WTC11 (cell line): ENCODE results near the gene GIGYF2.

Experiments used
- CTCF ChIP-seq: fragments of 200-600 bp; IDR thresholded peaks from 2 replicates; pipeline ENCODE4 v1.8.0; 2022; ENCODE audit warnings: antibody characterized with exemption
- FOXK1 ChIP-seq: sonication (generic); formaldehyde crosslinking; IDR thresholded peaks from 2 replicates; pipeline ENCODE4 v1.8.0; 2022; ENCODE audit warnings: mild to moderate bottlenecking, moderate library complexity, missing genetic modification reagents
- HMGA2 ChIP-seq: fragments of 250-450 bp; sonication (Bioruptor Pico); IDR thresholded peaks from 2 replicates; pipeline ENCODE4 v1.4.0; 2021; ENCODE audit warnings: mild to moderate bottlenecking, moderate library complexity
- NFE2L1 ChIP-seq: sonication (generic); formaldehyde crosslinking; IDR thresholded peaks from 2 replicates; pipeline ENCODE4 v1.8.1; 2023; ENCODE audit warnings: missing genetic modification reagents
- NR3C1 ChIP-seq: sonication (generic); formaldehyde crosslinking; conservative IDR thresholded peaks from 2 replicates; pipeline ENCODE4 v1.8.1; 2023; ENCODE audit warnings: low read depth, mild to moderate bottlenecking, missing genetic modification reagents
- PREB ChIP-seq: sonication (generic); formaldehyde crosslinking; IDR thresholded peaks from 2 replicates; pipeline ENCODE4 v1.8.1; 2022; ENCODE audit warnings: mild to moderate bottlenecking, missing genetic modification reagents, moderate library complexity, borderline replicate concordance
- PRRX2 ChIP-seq: fragments of 250-450 bp; sonication (Bioruptor Pico); IDR thresholded peaks from 2 replicates; pipeline ENCODE4 v1.8.0; 2021; ENCODE audit warnings: mild to moderate bottlenecking
- SP1 ChIP-seq: sonication (generic); formaldehyde crosslinking; conservative IDR thresholded peaks from 2 replicates; pipeline ENCODE4 v1.8.1; 2022; ENCODE audit warnings: missing genetic modification reagents
- ZBTB21 ChIP-seq: sonication (generic); formaldehyde crosslinking; IDR thresholded peaks from 2 replicates; pipeline ENCODE4 v1.8.1; 2023; ENCODE audit warnings: mild to moderate bottlenecking, missing genetic modification reagents, borderline replicate concordance
- TF ChIP-seq, protein P1 (sequence below): sonication (generic); formaldehyde crosslinking; IDR thresholded peaks from 2 replicates; pipeline ENCODE4 v1.8.0; 2022; ENCODE audit warnings: mild to moderate bottlenecking, missing genetic modification reagents
- TF ChIP-seq, protein P2 (sequence below): sonication (generic); formaldehyde crosslinking; IDR thresholded peaks from 2 replicates; pipeline ENCODE4 v1.8.0; 2022; ENCODE audit warnings: mild to moderate bottlenecking, missing genetic modification reagents
- TF ChIP-seq, protein P3 (sequence below): sonication (generic); formaldehyde crosslinking; IDR thresholded peaks from 2 replicates; pipeline ENCODE4 v1.8.1; 2022; ENCODE audit warnings: low read depth, mild to moderate bottlenecking, moderate library complexity, missing genetic modification reagents, borderline replicate concordance
- TF ChIP-seq, protein P4 (sequence below): sonication (generic); formaldehyde crosslinking; IDR thresholded peaks from 2 replicates; pipeline ENCODE4 v1.8.1; 2022; ENCODE audit warnings: low read depth, missing genetic modification reagents, borderline replicate concordance

GRCh38 chr2:232713505-232713904, 16.4 kb downstream of the GIGYF2 start:
- TF ChIP-seq ZBTB21 (CRISPR knock-in tag) (no peak), HMGA2 (CRISPR knock-in tag) (no peak), SP1 (CRISPR knock-in tag) (no peak), CTCF (no peak), NR3C1 (CRISPR knock-in tag) (no peak), PREB (no peak), NFE2L1 (no peak), PRRX2 (CRISPR knock-in tag) (no peak), FOXK1 (CRISPR knock-in tag) (no peak)
- TF ChIP-seq, protein P1, sequence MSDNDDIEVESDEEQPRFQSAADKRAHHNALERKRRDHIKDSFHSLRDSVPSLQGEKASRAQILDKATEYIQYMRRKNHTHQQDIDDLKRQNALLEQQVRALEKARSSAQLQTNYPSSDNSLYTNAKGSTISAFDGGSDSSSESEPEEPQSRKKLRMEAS (CRISPR knock-in tag), result no peak
- TF ChIP-seq, protein P2, sequence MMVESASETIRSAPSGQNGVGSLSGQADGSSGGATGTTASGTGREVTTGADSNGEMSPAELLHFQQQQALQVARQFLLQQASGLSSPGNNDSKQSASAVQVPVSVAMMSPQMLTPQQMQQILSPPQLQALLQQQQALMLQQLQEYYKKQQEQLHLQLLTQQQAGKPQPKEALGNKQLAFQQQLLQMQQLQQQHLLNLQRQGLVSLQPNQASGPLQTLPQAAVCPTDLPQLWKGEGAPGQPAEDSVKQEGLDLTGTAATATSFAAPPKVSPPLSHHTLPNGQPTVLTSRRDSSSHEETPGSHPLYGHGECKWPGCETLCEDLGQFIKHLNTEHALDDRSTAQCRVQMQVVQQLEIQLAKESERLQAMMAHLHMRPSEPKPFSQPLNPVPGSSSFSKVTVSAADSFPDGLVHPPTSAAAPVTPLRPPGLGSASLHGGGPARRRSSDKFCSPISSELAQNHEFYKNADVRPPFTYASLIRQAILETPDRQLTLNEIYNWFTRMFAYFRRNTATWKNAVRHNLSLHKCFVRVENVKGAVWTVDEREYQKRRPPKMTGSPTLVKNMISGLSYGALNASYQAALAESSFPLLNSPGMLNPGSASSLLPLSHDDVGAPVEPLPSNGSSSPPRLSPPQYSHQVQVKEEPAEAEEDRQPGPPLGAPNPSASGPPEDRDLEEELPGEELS (CRISPR knock-in tag), result no peak
- TF ChIP-seq, protein P3, sequence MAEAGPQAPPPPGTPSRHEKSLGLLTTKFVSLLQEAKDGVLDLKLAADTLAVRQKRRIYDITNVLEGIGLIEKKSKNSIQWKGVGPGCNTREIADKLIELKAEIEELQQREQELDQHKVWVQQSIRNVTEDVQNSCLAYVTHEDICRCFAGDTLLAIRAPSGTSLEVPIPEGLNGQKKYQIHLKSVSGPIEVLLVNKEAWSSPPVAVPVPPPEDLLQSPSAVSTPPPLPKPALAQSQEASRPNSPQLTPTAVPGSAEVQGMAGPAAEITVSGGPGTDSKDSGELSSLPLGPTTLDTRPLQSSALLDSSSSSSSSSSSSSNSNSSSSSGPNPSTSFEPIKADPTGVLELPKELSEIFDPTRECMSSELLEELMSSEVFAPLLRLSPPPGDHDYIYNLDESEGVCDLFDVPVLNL (CRISPR knock-in tag), result no peak
- TF ChIP-seq, protein P4, sequence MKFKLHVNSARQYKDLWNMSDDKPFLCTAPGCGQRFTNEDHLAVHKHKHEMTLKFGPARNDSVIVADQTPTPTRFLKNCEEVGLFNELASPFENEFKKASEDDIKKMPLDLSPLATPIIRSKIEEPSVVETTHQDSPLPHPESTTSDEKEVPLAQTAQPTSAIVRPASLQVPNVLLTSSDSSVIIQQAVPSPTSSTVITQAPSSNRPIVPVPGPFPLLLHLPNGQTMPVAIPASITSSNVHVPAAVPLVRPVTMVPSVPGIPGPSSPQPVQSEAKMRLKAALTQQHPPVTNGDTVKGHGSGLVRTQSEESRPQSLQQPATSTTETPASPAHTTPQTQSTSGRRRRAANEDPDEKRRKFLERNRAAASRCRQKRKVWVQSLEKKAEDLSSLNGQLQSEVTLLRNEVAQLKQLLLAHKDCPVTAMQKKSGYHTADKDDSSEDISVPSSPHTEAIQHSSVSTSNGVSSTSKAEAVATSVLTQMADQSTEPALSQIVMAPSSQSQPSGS, result no peak
